ENCODE measurements around the gene ALB.
"Not testable (repeated sequence)": the region's sequence is repeated elsewhere in the genome, so short reads cannot be mapped to it uniquely, and the experiment has no call there.

ALB gene

DNA sequence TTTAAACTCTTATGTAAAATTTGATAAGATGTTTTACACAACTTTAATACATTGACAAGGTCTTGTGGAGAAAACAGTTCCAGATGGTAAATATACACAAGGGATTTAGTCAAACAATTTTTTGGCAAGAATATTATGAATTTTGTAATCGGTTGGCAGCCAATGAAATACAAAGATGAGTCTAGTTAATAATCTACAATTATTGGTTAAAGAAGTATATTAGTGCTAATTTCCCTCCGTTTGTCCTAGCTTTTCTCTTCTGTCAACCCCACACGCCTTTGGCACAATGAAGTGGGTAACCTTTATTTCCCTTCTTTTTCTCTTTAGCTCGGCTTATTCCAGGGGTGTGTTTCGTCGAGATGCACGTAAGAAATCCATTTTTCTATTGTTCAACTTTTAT, at the start of gene ALB:
Gene ALB (plus strand): TSS at position 246 of the 400 bp plus-strand sequence. CDS start 41 bp downstream, at position 287.
- H3K27ac ChIP-seq, result no peak within 1 kb of the TSS

DNA sequence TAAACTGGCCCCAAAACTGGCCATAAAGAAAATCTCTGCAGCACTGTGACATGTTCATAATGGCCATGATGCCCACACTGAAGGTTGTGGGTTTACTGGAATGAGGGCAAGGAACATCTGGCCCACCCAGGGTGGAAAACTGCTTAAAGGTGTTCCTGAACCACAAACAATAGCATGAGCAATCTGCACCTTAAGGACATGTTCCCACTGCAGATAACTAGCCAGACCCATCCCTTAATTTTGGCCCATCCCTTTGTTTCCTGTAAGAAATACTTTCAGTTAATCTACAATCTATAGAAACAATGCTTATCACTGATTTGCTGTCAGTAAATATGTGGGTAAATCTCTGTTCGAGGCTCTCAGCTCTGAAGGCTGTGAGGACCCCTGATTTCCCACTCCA, 46.9 kb upstream of the ALB start:
- H3K4me3 ChIP-seq (IDR thresholded peaks at IDR 0.05; ENCODE audit: insufficient read depth, low read depth, low read length); H3K36me3 ChIP-seq (ENCODE audit: insufficient read depth); H3K9ac ChIP-seq; H3K4me2 ChIP-seq; H3K79me2 ChIP-seq (ENCODE audit: insufficient read depth, low read depth); H3K27me3 ChIP-seq (ENCODE audit: insufficient read depth, low read depth); H4K20me1 ChIP-seq (ENCODE audit: insufficient read depth); H3K4me1 ChIP-seq (ENCODE audit: low read depth, poor library complexity, severe bottlenecking); H2AFZ ChIP-seq (ENCODE audit: low read depth); H3K27ac ChIP-seq: not testable (repeated sequence)

More for the DNA sequence above, at the start of gene ALB:
- TF ChIP-seq, protein P1, sequence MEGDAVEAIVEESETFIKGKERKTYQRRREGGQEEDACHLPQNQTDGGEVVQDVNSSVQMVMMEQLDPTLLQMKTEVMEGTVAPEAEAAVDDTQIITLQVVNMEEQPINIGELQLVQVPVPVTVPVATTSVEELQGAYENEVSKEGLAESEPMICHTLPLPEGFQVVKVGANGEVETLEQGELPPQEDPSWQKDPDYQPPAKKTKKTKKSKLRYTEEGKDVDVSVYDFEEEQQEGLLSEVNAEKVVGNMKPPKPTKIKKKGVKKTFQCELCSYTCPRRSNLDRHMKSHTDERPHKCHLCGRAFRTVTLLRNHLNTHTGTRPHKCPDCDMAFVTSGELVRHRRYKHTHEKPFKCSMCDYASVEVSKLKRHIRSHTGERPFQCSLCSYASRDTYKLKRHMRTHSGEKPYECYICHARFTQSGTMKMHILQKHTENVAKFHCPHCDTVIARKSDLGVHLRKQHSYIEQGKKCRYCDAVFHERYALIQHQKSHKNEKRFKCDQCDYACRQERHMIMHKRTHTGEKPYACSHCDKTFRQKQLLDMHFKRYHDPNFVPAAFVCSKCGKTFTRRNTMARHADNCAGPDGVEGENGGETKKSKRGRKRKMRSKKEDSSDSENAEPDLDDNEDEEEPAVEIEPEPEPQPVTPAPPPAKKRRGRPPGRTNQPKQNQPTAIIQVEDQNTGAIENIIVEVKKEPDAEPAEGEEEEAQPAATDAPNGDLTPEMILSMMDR (conservative IDR thresholded peaks at IDR 0.05; ENCODE audit: low read depth, low read length), result no peak
- Histone ChIP-seq H3K79me2 (ENCODE audit: insufficient read depth, low read depth) (no peaks in the 10 kb centered on the region), H3K9ac (no peak within 1 kb of the TSS), H3K36me3 (ENCODE audit: insufficient read depth) (no peaks in the 10 kb centered on the region), H3K27me3 (ENCODE audit: insufficient read depth, low read depth) (no peaks in the 10 kb centered on the region), H4K20me1 (ENCODE audit: insufficient read depth) (no peaks in the 10 kb centered on the region), H3K4me3 (IDR thresholded peaks at IDR 0.05; ENCODE audit: insufficient read depth, low read depth, low read length) (no peak within 1 kb of the TSS), H3K4me1 (ENCODE audit: low read depth, poor library complexity, severe bottlenecking) (no peaks in the 10 kb centered on the region), H3K4me2 (no peak within 1 kb of the TSS), H2AFZ (ENCODE audit: low read depth) (no peak within 1 kb of the TSS)

DNA sequence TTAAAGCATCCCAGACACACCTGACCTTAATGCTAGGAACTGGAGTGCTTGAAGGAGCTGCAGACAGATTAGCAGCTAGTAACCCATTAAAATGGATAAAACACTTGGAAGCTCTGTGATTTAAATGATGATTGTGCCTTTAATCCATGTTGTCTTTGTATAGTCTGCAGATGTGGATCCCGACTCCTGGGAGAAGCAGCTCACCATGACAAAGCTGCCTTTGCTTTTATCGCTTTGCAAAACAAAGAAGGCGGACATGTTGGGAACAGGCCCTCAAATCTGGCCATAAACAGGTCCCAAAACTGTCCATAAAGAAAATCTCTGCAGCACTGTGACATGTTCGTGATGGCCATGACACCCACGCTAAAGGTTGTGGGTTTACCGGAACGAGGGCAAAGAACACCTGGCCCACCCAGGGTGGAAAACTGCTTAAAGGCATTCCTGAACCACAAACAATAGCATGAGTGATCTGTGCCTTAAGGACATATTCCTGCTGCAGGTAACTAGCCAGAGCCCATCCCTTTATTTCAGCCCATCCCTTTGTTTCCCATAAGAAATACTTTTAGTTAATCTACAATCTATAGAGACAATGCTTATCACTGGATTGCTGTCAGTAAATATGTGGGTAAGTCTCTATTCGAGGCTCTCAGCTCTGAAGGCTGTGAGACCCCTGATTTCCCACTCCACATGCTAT, 34.4 kb upstream of the ALB start:
- not testable (repeated sequence) for H3K36me3 ChIP-seq (ENCODE audit: insufficient read depth); H4K20me1 ChIP-seq (ENCODE audit: insufficient read depth); H3K4me3 ChIP-seq (IDR thresholded peaks at IDR 0.05; ENCODE audit: insufficient read depth, low read depth, low read length); H3K79me2 ChIP-seq (ENCODE audit: insufficient read depth, low read depth); H3K27me3 ChIP-seq (ENCODE audit: insufficient read depth, low read depth); H3K9ac ChIP-seq; H3K27ac ChIP-seq; H3K4me1 ChIP-seq (ENCODE audit: low read depth, poor library complexity, severe bottlenecking); H3K4me2 ChIP-seq; H2AFZ ChIP-seq (ENCODE audit: low read depth)

DNA sequence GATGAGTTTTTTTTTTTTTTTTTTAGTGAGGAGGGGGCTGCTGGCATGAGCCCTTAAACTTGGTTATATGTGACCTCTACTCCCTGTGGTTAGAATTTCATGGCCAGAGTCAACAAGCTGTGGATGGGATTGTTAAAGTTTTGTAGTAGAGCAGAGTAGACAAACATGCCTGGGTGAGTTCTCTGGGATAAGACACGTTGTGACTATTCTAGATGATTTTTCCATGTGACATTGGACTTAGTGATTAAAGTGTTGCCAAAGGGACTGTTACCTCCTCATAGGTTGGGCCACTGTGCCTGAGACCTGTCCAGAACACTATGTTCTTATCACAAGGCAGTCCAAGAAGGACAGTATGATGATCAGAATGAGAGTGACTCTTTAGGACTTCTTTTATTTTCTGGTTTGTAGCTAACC, 28.8 kb upstream of the ALB start:
- H3K36me3 ChIP-seq (ENCODE audit: insufficient read depth), result no peaks in the 10 kb centered on the region
- no peaks in the 10 kb centered on the region for H3K27me3 ChIP-seq (ENCODE audit: insufficient read depth, low read depth)
- no peaks in the 10 kb centered on the region for H3K79me2 ChIP-seq (ENCODE audit: insufficient read depth, low read depth)
- H4K20me1 ChIP-seq (ENCODE audit: insufficient read depth), result no peaks in the 10 kb centered on the region
- H3K27ac ChIP-seq, result no peak overlapping the region
- H2AFZ ChIP-seq (ENCODE audit: low read depth), result no peak overlapping the region
- TF ChIP-seq, protein P1 (conservative IDR thresholded peaks at IDR 0.05; ENCODE audit: low read depth, low read length), result no peak
- no peak overlapping the region for H3K9ac ChIP-seq
- H3K4me2 ChIP-seq, result no peak overlapping the region
- no peaks in the 10 kb centered on the region for H3K4me1 ChIP-seq (ENCODE audit: low read depth, poor library complexity, severe bottlenecking)
- H3K4me3 ChIP-seq (IDR thresholded peaks at IDR 0.05; ENCODE audit: insufficient read depth, low read depth, low read length), result no peak overlapping the region

DNA sequence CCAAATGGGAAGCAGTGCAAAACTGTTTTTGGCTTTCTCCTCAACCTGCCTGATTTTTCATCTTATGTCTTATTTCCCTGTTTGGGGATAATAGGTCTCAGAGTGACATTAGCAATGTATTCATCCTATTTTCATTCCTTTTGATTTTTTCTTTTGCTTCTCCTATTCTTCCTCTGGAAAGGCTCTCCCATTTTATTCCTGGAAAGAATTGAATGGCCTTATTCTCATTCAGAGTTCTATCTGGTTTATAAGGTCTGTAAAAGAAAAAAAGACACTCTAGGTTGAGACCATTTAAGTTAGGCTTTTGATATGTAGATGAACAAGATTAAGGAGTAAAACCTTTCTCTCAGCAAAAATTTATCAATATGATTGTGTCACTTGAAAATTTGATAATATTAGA, 27.8 kb upstream of the ALB start:
- TF ChIP-seq, protein P1 (conservative IDR thresholded peaks at IDR 0.05; ENCODE audit: low read depth, low read length), result no peak
- H3K27ac ChIP-seq, result no peak overlapping the region
- no peak overlapping the region for H3K4me2 ChIP-seq
- no peaks in the 10 kb centered on the region for H3K79me2 ChIP-seq (ENCODE audit: insufficient read depth, low read depth)
- H3K9ac ChIP-seq, result no peak overlapping the region
- H2AFZ ChIP-seq (ENCODE audit: low read depth), result no peak overlapping the region
- H3K4me3 ChIP-seq (IDR thresholded peaks at IDR 0.05; ENCODE audit: insufficient read depth, low read depth, low read length), result no peak overlapping the region
- H4K20me1 ChIP-seq (ENCODE audit: insufficient read depth), result no peaks in the 10 kb centered on the region
- no peaks in the 10 kb centered on the region for H3K27me3 ChIP-seq (ENCODE audit: insufficient read depth, low read depth)
- H3K36me3 ChIP-seq (ENCODE audit: insufficient read depth), result no peaks in the 10 kb centered on the region
- no peaks in the 10 kb centered on the region for H3K4me1 ChIP-seq (ENCODE audit: low read depth, poor library complexity, severe bottlenecking)
